ENCODE results near the gene RFPL3.

Gene RFPL3

DNA sequence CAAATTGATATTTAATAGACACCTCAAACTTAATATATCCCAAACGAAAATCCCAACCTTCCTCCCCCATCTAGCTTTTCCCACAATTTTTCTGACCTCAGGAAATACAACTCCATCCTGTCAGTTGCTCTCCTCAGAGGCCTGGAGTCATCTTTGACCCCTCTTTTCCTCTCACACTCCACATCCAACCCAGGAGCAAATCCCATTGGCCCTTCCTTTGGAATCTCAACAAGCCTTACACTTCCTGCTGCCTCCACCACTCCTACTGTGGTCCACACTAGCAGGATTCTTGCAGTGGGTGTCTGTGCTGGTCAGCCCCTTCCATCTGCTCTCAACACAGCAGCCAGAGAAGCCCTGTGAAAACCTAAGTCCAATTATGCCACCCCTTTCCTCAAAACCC, 39.3 kb upstream of the RFPL3 start (continued):
- TF ChIP-seq ZNF544 (tag by site-specific recombination; IDR thresholded peaks at IDR 0.05) (no peak), ZNF777 (tag by site-specific recombination; IDR thresholded peaks at IDR 0.05; ENCODE audit: borderline replicate concordance) (no peak), YY2 (tag by site-specific recombination; IDR thresholded peaks at IDR 0.05) (no peak), SP7 (tag by site-specific recombination; IDR thresholded peaks at IDR 0.05) (no peak), GFI1B (tag by site-specific recombination; IDR thresholded peaks at IDR 0.05) (no peak), ZNF600 (tag by site-specific recombination; IDR thresholded peaks at IDR 0.05) (no peak)
- TF ChIP-seq, protein P1, sequence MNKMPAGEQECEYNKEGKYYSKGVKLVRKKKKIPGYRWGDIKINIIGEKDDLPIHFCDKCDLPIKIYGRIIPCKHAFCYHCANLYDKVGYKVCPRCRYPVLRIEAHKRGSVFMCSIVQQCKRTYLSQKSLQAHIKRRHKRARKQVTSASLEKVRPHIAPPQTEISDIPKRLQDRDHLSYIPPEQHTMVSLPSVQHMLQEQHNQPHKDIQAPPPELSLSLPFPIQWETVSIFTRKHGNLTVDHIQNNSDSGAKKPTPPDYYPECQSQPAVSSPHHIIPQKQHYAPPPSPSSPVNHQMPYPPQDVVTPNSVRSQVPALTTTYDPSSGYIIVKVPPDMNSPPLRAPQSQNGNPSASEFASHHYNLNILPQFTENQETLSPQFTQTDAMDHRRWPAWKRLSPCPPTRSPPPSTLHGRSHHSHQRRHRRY (tag by site-specific recombination; IDR thresholded peaks at IDR 0.05), result no peak

DNA sequence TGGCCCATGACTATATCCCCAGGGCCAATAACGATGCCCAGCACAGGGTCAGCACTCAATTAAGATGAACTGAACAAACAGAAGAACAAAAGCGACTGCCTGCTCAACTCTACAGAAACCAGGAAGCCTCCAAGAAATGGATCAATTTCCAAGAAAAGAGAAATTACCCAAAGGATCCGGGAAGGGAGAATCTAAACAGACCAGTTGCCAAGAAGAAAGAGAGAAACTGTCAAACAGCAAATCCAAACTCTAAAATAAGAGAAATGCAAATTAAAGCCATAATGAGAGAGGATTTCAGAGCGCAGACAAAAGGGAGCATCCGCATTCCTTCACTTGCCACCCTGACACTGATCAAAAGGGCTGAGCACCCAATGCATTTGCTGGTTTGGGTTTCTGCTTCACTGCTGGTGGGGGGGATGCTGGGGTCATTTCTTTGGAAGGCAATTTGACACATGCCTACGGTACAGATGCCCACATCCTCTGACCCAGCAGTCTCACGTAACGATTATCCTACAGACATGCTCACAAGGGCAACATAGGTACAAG, 37.7 kb upstream of the RFPL3 start:
- H3K36me3 ChIP-seq (ENCODE audit: control insufficient read depth in 2 of 2, insufficient read depth in 1 of 2, low read length in 2 of 2), result no peaks in the 10 kb centered on the region
- no peaks in the 10 kb centered on the region for H3K9me3 ChIP-seq (ENCODE audit: control insufficient read depth, insufficient read depth, low read depth, low read length)
- no peaks in the 10 kb centered on the region for H3K4me1 ChIP-seq (ENCODE audit: control insufficient read depth, insufficient read depth, low read length)
- ChIA-PET CTCF (no interaction called here), POLR2A (no interaction called here)
- no peak for TF ChIP-seq ZNF157 (tag by site-specific recombination; IDR thresholded peaks at IDR 0.05)
- TF ChIP-seq, protein P2, sequence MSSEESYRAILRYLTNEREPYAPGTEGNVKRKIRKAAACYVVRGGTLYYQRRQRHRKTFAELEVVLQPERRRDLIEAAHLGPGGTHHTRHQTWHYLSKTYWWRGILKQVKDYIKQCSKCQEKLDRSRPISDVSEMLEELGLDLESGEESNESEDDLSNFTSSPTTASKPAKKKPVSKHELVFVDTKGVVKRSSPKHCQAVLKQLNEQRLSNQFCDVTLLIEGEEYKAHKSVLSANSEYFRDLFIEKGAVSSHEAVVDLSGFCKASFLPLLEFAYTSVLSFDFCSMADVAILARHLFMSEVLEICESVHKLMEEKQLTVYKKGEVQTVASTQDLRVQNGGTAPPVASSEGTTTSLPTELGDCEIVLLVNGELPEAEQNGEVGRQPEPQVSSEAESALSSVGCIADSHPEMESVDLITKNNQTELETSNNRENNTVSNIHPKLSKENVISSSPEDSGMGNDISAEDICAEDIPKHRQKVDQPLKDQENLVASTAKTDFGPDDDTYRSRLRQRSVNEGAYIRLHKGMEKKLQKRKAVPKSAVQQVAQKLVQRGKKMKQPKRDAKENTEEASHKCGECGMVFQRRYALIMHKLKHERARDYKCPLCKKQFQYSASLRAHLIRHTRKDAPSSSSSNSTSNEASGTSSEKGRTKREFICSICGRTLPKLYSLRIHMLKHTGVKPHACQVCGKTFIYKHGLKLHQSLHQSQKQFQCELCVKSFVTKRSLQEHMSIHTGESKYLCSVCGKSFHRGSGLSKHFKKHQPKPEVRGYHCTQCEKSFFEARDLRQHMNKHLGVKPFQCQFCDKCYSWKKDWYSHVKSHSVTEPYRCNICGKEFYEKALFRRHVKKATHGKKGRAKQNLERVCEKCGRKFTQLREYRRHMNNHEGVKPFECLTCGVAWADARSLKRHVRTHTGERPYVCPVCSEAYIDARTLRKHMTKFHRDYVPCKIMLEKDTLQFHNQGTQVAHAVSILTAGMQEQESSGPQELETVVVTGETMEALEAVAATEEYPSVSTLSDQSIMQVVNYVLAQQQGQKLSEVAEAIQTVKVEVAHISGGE (tag by site-specific recombination; conservative IDR thresholded peaks at IDR 0.05; ENCODE audit: low read depth), result no peak
- no peak overlapping the region for H3K27ac ChIP-seq (ENCODE audit: extremely low read depth, low read depth, low read length)
- no peak overlapping the region for H3K4me3 ChIP-seq (ENCODE audit: low read depth, low read length)

DNA sequence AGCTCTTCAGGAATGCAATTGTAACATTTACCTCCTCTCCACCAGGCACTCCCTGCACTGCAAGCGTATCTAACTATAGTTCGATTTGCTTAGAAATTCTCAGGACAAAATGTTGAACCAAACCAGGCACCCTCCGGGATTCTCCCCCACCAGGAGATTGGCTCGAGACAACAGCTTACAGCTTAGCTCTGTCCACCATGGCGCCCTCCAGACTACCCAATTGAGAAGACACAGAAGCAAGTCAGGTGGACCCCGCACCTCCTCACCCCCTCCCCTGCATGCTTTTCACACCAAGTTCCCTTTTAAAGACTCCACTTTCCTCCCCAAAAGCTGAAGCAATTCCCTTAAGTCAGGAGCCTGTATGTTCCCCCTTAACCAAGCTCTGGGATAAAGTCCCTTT, 34.7 kb upstream of the RFPL3 start:
- POLR2A ChIA-PET, result no interaction called here
- CTCF ChIA-PET, result interaction anchor here (0.5 to 0.9 kb wide), 2 partner anchors 57 to 122 kb away, joined by 4 to 7 read pairs; no protein-coding TSS in a partner anchor
- Histone ChIP-seq H3K9me3 (ENCODE audit: control insufficient read depth, insufficient read depth, low read depth, low read length) (no peaks in the 10 kb centered on the region), H3K27ac (ENCODE audit: extremely low read depth, low read depth, low read length) (no peak overlapping the region), H3K4me3 (ENCODE audit: low read depth, low read length) (no peak overlapping the region), H3K4me1 (ENCODE audit: control insufficient read depth, insufficient read depth, low read length) (no peaks in the 10 kb centered on the region), H3K36me3 (ENCODE audit: control insufficient read depth in 2 of 2, insufficient read depth in 1 of 2, low read length in 2 of 2) (no peaks in the 10 kb centered on the region)
- TF ChIP-seq ZNF629 (tag by site-specific recombination; IDR thresholded peaks at IDR 0.05) (no peak), ZNF18 (tag by site-specific recombination; IDR thresholded peaks at IDR 0.05) (no peak), ZNF2 (tag by site-specific recombination; IDR thresholded peaks at IDR 0.05) (no peak), MZF1 (tag by site-specific recombination; IDR thresholded peaks at IDR 0.05; ENCODE audit: borderline replicate concordance) (no peak), ZNF791 (tag by site-specific recombination; IDR thresholded peaks at IDR 0.05) (no peak), ZNF175 (tag by site-specific recombination; IDR thresholded peaks at IDR 0.05) (no peak), ZBTB8A (tag by site-specific recombination; IDR thresholded peaks at IDR 0.05) (no peak), ZBTB48 (tag by site-specific recombination; IDR thresholded peaks at IDR 0.05) (no peak), ZNF354C (tag by site-specific recombination; IDR thresholded peaks at IDR 0.05; ENCODE audit: borderline replicate concordance, low read depth) (no peak), GFI1B (tag by site-specific recombination; IDR thresholded peaks at IDR 0.05) (no peak), ZNF777 (tag by site-specific recombination; IDR thresholded peaks at IDR 0.05; ENCODE audit: borderline replicate concordance) (no peak)
